ENCODE data around the gene CTNNB1.

Gene CTNNB1

GRCh38 chr3:41198950-41199865, at the start of gene CTNNB1:
Gene CTNNB1 (plus strand): TSS chr3:41199505. CDS start chr3:41224069, 24,564 bp downstream.
- Histone ChIP-seq H3K27ac (peak within 1 kb of the TSS; percentile 96 to 100 (median 99)), H3K4me3 (peak within 1 kb of the TSS; percentile 65 to 100 (median 89))

- no peak overlapping the region for H3K27ac ChIP-seq
- H3K4me3 ChIP-seq = no peak overlapping the region
These were observed 43.5 kb upstream of the CTNNB1 start for GRCh38 chr3:41155834-41156233.

GRCh38 chr3:41158947-41159346, 40.4 kb upstream of the CTNNB1 start:
- Histone ChIP-seq H3K27ac (peak overlapping the region in 2 of 21 experiments; percentile 2 to 19), H3K4me3 (no peak overlapping the region)

- H3K4me3 ChIP-seq = no peak overlapping the region
- peak overlapping the region in 3 of 21 experiments; percentile 2 to 57 (median 19) for H3K27ac ChIP-seq
These were observed 39.6 kb upstream of the CTNNB1 start for GRCh38 chr3:41159588-41160189.

GRCh38 chr3:41162541-41162940, 36.8 kb upstream of the CTNNB1 start:
- Histone ChIP-seq H3K27ac (no peak overlapping the region), H3K4me3 (no peak overlapping the region)

- Histone ChIP-seq H3K27ac (no peak overlapping the region), H3K4me3 (no peak overlapping the region)
These were observed 36.3 kb upstream of the CTNNB1 start for GRCh38 chr3:41163006-41163405.

- Histone ChIP-seq H3K4me3 (no peak overlapping the region), H3K27ac (no peak overlapping the region)
These were observed 35.9 kb upstream of the CTNNB1 start for GRCh38 chr3:41163421-41163820.

- no peak overlapping the region for H3K27ac ChIP-seq
- H3K4me3 ChIP-seq = no peak overlapping the region
These were observed 34.5 kb upstream of the CTNNB1 start for GRCh38 chr3:41164777-41165176.

- no peak overlapping the region for H3K27ac ChIP-seq
These were observed 31.4 kb upstream of the CTNNB1 start for GRCh38 chr3:41167722-41168497.

GRCh38 chr3:41169023-41169422, 30.3 kb upstream of the CTNNB1 start:
- H3K4me3 ChIP-seq = no peak overlapping the region
- no peak overlapping the region for H3K27ac ChIP-seq

More at GRCh38 chr3:41167722-41168497, 31.4 kb upstream of the CTNNB1 start:
- no peak overlapping the region for H3K4me3 ChIP-seq

- Histone ChIP-seq H3K27ac (no peak overlapping the region), H3K4me3 (no peak overlapping the region)
These were observed 25.1 kb upstream of the CTNNB1 start for GRCh38 chr3:41173926-41174885.

GRCh38 chr3:41175365-41175764, 23.9 kb upstream of the CTNNB1 start:
- Histone ChIP-seq H3K27ac (no peak overlapping the region), H3K4me3 (no peak overlapping the region)

- no peak overlapping the region for H3K4me3 ChIP-seq
- no peak overlapping the region for H3K27ac ChIP-seq
These were observed 22.7 kb upstream of the CTNNB1 start for GRCh38 chr3:41176596-41176995.

GRCh38 chr3:41178576-41178975, 20.7 kb upstream of the CTNNB1 start:
- Histone ChIP-seq H3K4me3 (no peak overlapping the region), H3K27ac (no peak overlapping the region)

GRCh38 chr3:41180396-41180795, 18.9 kb upstream of the CTNNB1 start:
- Histone ChIP-seq H3K4me3 (no peak overlapping the region), H3K27ac (no peak overlapping the region)

- Histone ChIP-seq H3K27ac (no peak overlapping the region), H3K4me3 (no peak overlapping the region)
These were observed 16.7 kb upstream of the CTNNB1 start for GRCh38 chr3:41182504-41183059.

GRCh38 chr3:41184394-41184793, 14.9 kb upstream of the CTNNB1 start:
- no peak overlapping the region for H3K27ac ChIP-seq
- H3K4me3 ChIP-seq = no peak overlapping the region

- Histone ChIP-seq H3K4me3 (no peak overlapping the region), H3K27ac (no peak overlapping the region)
These were observed 13.0 kb upstream of the CTNNB1 start for GRCh38 chr3:41186297-41186696.

- Histone ChIP-seq H3K4me3 (no peak overlapping the region), H3K27ac (no peak overlapping the region)
These were observed 11.0 kb upstream of the CTNNB1 start for GRCh38 chr3:41188306-41188705.
